Measurements from ENCODE around the gene KCNA10.

The KCNA10 gene

GRCh38 chr1:110519125-110519810 lies at the start of gene KCNA10:
Gene KCNA10, minus strand, starts transcription at chr1:110519175. Its CDS starts 388 bp downstream, at chr1:110518787.
- no peak for DNase-seq

GRCh38 chr1:110566836-110567235 lies 47.9 kb upstream of the KCNA10 start:
- DNase-seq, result no peak

DNA sequence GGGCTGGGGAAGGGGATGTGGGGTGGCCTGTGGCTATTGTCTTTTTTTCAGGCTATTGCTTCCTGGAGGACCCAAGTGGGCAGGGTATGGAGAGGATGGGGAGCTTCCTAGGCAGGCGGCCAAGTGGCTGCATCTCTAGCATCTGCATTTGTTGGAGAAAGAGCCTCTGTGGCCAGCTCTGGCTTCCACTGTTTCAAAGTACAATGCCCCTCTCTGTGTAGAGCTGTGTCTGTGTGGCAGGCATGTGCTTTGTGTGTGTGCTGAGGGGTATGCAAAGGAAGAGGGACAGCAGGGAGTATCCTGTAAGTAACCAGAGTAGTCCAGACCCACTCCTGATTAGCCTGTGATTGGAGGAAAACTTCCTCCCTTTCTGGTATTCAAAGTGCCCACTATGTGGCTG lies 46.6 kb upstream of the KCNA10 start:
- DNase-seq, result no peak

GRCh38 chr1:110563089-110563488 lies 44.1 kb upstream of the KCNA10 start:
- no peak for DNase-seq

GRCh38 chr1:110561596-110561995 lies 42.6 kb upstream of the KCNA10 start:
- DNase-seq, result no peak

GRCh38 chr1:110559157-110559556 lies 40.2 kb upstream of the KCNA10 start:
- DNase-seq, result no peak

GRCh38 chr1:110557481-110557880 lies 38.5 kb upstream of the KCNA10 start:
- no peak for DNase-seq

GRCh38 chr1:110556471-110556807 lies 37.5 kb upstream of the KCNA10 start:
- DNase-seq, result no peak

- no peak for DNase-seq
Observed at GRCh38 chr1:110555807-110556470, 37.0 kb upstream of the KCNA10 start.

DNA sequence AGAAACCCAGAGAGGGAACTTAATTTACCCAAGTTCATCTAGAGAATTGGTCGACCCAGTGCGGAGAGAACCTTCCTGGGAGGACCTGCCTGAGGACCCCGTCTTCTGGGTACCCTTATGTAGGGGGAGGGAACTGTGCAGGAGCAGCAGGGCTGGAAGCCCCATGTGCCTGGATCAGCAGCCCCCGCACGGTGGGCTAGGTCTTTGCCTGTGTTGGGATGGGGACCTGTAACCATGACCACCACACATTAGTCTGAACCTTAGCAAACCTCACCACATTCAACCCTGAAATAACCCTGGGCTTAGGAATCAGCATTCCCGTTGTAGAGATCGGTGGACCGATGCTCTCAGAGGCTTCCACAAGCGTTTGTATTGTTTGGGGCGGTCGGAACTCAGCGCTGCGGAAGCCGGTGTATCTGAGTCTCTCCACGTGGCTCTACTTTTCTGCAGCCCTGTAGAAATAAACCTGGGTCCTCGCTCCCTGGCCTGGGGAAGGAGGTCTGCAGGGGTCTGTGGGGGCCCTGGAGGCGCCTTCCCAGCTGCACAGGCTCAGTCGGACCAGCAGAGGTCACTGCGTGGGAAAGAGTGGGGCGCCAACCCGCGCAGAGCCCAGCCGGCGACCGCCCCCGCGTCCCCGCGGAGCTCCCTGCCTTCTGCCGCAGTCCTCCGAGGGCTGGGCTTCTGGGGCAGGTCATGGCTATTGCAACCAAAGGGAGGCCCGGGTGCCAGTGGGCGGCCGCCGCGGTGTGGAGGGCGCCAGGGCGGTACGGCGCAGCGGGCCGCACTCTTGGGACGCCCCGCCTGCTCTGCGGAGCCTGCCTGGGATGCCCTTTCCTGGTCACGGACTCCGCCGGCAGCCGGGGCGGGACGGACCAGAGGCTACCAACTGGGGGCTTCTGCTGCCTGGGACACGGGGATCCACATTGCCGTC lies 36.2 kb upstream of the KCNA10 start:
- no peak for DNase-seq

- DNase-seq, result no peak
Observed at GRCh38 chr1:110551278-110551809, 32.4 kb upstream of the KCNA10 start.

GRCh38 chr1:110549831-110550230 lies 30.9 kb upstream of the KCNA10 start:
- no peak for DNase-seq

- peak; percentile 33 for DNase-seq
Observed at GRCh38 chr1:110548381-110548780, 29.4 kb upstream of the KCNA10 start.

- DNase-seq, result no peak
Observed at GRCh38 chr1:110547017-110547416, 28.0 kb upstream of the KCNA10 start.

GRCh38 chr1:110545492-110545891 lies 26.5 kb upstream of the KCNA10 start:
- no peak for DNase-seq

DNA sequence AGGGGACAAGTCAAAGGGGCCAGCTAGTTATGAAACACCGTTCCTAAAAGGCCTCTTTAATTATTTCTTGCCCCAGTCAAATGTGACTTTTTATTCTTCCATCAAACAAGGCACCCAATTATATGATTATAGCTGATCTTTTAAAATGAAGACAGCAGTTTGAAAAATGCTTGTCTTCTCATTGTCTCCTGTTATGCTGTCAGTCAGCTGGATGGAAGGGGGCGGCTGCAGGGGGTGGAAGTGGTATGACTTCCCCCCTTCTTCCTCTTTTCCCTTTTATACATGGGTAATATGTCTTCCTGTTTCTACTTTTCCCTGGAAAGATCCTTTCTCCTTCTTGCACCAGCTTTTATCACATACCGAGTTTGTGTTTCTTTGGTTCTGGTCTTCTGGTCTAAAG lies 25.8 kb upstream of the KCNA10 start:
- DNase-seq, result no peak

DNA sequence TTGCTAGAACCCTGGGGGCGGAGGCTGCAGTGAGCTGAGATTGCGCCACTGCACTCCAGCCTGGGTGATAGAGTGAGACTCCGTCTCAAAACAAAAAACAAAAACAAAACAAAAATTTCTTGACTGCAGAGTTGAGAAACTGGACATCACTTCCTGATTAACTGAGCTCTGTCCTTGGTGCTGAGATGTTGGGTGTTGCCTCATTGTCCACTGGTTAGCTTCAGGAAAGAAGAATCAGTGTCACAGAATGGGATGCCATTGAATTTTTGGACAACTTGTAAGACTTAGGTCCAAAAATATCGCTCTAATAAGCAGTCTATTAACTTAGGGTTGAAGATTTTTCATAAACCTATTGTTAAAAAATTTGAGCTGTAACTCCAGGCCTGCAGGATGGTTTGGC lies 23.8 kb upstream of the KCNA10 start:
- DNase-seq, result no peak

- DNase-seq, result no peak
Observed at GRCh38 chr1:110541906-110542395, 23.0 kb upstream of the KCNA10 start.

- no peak for DNase-seq
Observed at GRCh38 chr1:110540891-110541685, 22.1 kb upstream of the KCNA10 start.

DNA sequence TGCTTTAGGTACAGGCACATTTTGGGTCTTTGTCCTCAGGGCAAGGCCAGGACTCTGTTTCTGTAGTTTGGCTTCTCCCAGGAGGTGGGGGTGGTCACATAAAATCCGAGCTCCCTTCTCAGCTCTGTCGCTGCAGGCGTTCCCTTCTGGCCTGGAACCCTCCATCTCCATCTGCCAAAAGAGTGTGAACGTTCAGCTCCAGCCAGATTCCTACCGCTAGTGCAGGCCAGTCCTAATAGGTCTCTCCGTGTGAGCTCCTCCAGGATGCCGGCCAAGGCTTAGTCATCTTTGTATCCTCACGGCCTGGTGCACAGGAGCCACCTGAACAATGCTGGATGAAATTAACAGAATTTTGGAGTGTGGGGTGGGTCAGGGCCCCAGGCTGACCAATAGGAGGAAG lies 19.9 kb upstream of the KCNA10 start:
- DNase-seq, result no peak

- DNase-seq, result no peak
Observed at GRCh38 chr1:110538075-110538474, 19.1 kb upstream of the KCNA10 start.

- DNase-seq, result no peak
Observed at GRCh38 chr1:110535985-110536384, 17.0 kb upstream of the KCNA10 start.
